BJ (cell line): Measurements from ENCODE around the gene STX4. TPM values are rescaled to one million over a fixed set of nuclear protein-coding genes. Genes with fewer than 3 reads are reported as not detected.

Source experiments
- CTCF ChIA-PET: fragments of 350-600 bp; formaldehyde crosslinking; extraction: SDS; loops from one replicate; lab custom pipeline; 2021; ENCODE audit warnings: antibody characterized with exemption, inconsistent platforms; lab: Yijun Ruan, JAX
- POLR2A ChIA-PET: fragments of 300-600 bp; sonication (Branson Sonifier 250); formaldehyde crosslinking; extraction: SDS; loops from one replicate; lab custom pipeline; 2021; ENCODE audit warnings: antibody characterized with exemption; lab: Charles Lee
- DNase-seq: peaks from one replicate; pipeline ENCODE4 v3.0.0-alpha.2; 2011; ENCODE audit warnings: low read depth
- H3K27me3 ChIP-seq: 2 replicates; pipeline ENCODE4 v1.6.0; 2011; ENCODE audit warnings: low read length; ENCODE audit not compliant: control insufficient read depth, insufficient read depth
- H3K36me3 ChIP-seq: 2 replicates; pipeline ENCODE4 v1.5.1; 2011; ENCODE audit warnings: low read length; ENCODE audit not compliant: control insufficient read depth, insufficient read depth
- H3K4me3 ChIP-seq: 2 replicates; pipeline ENCODE4 v1.5.1; 2011; ENCODE audit warnings: low read depth, mild to moderate bottlenecking, control low read depth, low read length
- CTCF ChIP-seq: IDR thresholded peaks from 2 replicates; pipeline ENCODE4 v1.5.1; 2011; ENCODE audit warnings: low read depth, mild to moderate bottlenecking, control low read depth, inconsistent platforms, low read length, moderate library complexity; ENCODE audit not compliant: insufficient read depth
- polyA plus RNA-seq: library from polyadenylated mRNA; depleted of rRNA; stranded (reverse); fragments of >200 nt; gene quantifications from 2 replicates; pipeline ENCODE4 v1.2.3, GENCODE V29; 2011

Gene STX4
- polyA plus RNA-seq, 1 experiment, result 53.6 TPM

GRCh38 chr16:31063495-31063842 is 30.1 kb downstream of the STX4 start:
- no peak for TF ChIP-seq CTCF
- POLR2A ChIA-PET, result no interaction called here
- Histone ChIP-seq H3K36me3 (peaks cover 14% of the 10 kb centered on the region), H3K27me3 (no peaks in the 10 kb centered on the region), H3K4me3 (no peak overlapping the region)
- DNase-seq, result no peak
- CTCF ChIA-PET, result interaction anchor here (1.0 kb wide), 2 partner anchors 38 to 110 kb away, joined by 3 read pairs; no protein-coding TSS in a partner anchor

DNA sequence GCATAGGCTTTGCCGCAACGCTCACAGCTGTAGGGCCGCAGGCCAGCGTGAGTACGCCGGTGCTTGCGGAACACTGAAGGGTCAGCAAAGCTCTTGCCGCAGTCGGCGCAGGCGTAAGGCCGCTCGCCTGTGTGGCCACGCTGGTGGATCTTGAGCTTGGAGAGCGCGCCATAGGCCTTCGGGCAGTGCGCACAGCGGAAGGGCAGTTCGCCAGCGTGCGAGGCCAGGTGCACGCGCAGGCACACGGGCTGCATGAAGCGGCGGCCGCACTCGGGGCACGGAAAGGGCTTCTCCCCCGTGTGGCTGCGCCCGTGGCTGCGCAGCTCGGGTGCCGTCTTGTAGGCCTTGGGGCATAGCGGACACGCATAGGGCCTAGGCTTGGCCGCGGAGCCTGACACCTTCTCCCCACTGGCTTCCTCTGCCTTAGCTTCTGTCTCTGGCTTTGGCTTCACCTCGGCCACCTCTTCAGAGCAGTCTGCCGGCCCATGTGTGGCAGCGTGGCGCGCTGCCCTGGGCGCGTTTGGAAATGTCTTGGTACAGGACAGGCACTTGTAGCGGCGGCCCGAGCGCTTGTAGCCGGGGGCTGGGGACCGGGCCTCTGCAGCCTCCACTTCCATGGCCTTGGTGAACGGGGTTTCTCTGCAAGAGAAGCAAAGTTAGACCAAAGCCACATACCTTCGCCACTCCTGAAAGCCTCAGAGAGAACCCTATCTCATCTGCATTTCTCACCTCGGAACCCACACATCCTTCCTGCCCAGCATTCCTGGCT is 30.7 kb downstream of the STX4 start:
- H3K4me3 ChIP-seq, result no peak overlapping the region
- H3K27me3 ChIP-seq, result no peaks in the 10 kb centered on the region
- CTCF ChIA-PET, result interaction anchor here (1.0 to 1.4 kb wide), 3 partner anchors 10 to 111 kb away, joined by 3 to 4 read pairs (median 3); partner anchors contain the start of gene ZNF668
- POLR2A ChIA-PET, result interaction anchor here (0.5 kb wide), 1 partner anchor 19 kb away, joined by 3 read pairs; no protein-coding TSS in a partner anchor
- H3K36me3 ChIP-seq, result peaks cover 14% of the 10 kb centered on the region
- no peak for DNase-seq
- TF ChIP-seq CTCF, result no peak

DNA sequence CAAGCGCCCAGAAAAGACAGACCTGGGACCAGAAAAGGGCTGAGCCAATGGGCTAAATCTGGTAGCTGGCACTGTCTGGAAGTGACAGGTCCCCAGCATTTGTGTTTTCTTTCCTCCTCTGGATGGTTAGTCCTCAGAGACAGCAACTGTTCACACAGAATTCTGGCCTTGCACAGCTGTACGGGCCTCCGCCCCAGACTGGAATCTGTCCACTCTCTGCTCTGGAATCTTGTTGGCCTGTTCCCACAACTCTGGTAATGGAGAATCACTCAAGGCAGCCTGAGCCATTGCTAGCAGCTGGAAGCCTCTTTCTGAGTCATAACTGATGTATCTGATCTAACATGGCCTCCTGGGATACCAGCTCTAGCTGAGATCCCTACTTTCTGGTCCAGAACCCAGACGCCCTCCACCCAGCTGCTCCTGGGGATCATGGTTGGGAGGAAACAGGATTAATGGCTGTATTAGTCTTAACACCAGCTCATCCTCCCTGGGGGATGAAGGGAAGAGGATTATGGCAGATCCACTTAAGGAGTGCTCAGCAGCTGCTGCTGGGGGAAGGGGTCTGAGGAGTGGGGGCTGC is 31.6 kb downstream of the STX4 start:
- TF ChIP-seq CTCF, result no peak
- H3K27me3 ChIP-seq, result no peaks in the 10 kb centered on the region
- POLR2A ChIA-PET, result interaction anchor here (0.6 kb wide), 1 partner anchor 10 kb away, joined by 13 read pairs; no protein-coding TSS in a partner anchor
- H3K36me3 ChIP-seq, result peaks cover 14% of the 10 kb centered on the region
- DNase-seq, result peak; percentile 90
- no peak overlapping the region for H3K4me3 ChIP-seq
- CTCF ChIA-PET, result interaction anchor here (0.9 to 1.4 kb wide), 4 partner anchors 9 to 112 kb away, joined by 3 to 9 read pairs (median 4); partner anchors contain the start of genes HSD3B7 and ZNF668

GRCh38 chr16:31067342-31067741 is 34.0 kb downstream of the STX4 start:
- TF ChIP-seq CTCF, result no peak
- ChIA-PET CTCF (no interaction called here), POLR2A (no interaction called here)
- H3K4me3 ChIP-seq, result no peak overlapping the region
- no peaks in the 10 kb centered on the region for H3K36me3 ChIP-seq
- DNase-seq, result no peak
- no peaks in the 10 kb centered on the region for H3K27me3 ChIP-seq

DNA sequence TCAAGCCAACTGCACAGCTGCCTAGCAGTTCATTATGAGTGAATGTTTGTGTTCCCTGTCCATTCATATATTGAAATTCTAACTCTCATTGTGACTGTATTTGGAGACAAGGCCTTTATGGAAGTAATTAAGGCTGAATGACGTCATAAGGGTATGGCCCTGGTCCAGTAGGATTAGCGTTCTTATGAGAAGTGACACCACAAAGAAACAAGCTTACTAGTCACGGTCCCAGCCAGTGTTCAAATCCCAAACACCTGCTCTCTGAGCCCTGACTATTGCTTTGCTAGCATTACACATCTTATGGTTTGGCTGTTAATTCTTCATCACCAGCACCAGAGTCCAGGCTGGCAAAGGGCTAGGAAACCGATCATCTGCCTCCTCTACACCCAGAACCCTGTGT is 38.5 kb downstream of the STX4 start:
- DNase-seq, result peak; percentile 82
- ChIA-PET CTCF (interaction anchor here (1.0 kb wide), 1 partner anchor 86 kb away, joined by 7 read pairs; no protein-coding TSS in a partner anchor), POLR2A (no interaction called here)
- no peak for TF ChIP-seq CTCF
- Histone ChIP-seq H3K4me3 (peak overlapping the region; percentile 81), H3K36me3 (peaks cover 2% of the 10 kb centered on the region), H3K27me3 (no peaks in the 10 kb centered on the region)
